HL-60/S4 (cell line): ENCODE measurements around the gene UBASH3A.

Experiments used
- in situ Hi-C: fragments of 300-500 bp; cut with MboI; formaldehyde crosslinking; loops from 2 replicates; pipeline ENCODE4 v1.14.3; 2022; ENCODE audit warnings: low sequenced_read_pairs

UBASH3A gene

DNA sequence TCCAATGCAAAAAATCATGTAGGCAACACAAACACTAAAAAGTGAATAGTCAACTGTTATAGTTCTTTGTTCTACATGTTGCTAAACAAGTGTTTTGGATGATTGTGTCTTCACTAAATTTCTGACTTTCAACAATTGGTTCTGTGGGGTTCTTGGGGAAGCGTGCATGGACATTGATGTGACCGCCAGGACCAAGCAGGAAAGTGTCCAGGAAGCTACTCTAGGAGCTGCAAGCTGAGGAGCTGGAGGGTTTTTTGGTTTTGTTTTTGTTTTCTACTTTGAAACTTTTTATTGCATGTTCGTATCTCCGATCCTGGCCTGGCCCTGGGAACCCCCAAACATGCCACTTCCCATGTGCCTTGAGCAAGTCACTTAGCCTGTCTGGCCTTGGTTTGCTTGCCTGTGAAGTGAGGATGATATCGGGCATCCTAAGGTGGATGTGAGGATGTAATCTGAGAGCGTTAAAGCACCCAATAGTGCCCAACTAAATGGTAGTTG lies 15.8 kb upstream of the UBASH3A start:
- in situ Hi-C loops: no loop called here

DNA sequence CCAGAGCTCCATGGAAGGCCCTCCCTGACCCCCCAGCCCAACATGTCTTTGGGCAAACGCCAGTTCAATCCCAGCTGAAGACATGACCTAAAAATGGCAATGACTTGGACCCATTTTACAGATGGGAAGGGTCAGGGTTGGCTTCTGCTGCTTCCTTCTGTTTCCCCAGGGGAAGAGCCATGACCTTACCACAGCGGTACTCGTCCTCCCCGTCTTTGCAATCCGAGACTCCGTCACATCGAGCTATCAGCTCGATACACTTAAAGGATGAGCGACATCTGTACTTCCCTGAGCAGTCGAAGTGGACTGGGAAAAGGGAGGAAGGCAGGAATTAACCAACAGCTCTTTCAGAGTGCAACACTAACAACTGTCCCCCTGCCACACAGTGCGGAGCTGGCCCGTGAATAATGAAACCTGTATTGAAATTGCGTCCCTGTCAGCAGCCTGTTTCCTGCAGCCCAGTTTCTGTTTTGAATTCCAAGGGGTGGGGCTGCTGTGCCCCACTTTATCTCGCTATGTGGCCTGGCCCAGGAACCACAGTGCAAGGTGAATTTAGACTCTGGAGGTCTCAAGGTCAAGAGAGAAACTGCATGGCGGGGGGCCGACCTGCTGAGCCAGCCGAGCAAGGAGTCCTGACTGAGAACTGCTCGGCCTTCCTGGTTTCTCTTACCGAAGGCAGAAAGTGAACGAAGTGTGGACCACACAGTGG lies 14.8 kb upstream of the UBASH3A start:
- in situ Hi-C loops: no loop called here

GRCh38 chr21:42389449-42389835 lies 14.3 kb upstream of the UBASH3A start:
- in situ Hi-C loops: no loop called here

- in situ Hi-C loops: no loop called here
Measured at GRCh38 chr21:42390193-42390592, 13.5 kb upstream of the UBASH3A start.

- in situ Hi-C loops: no loop called here
Measured at GRCh38 chr21:42390696-42391095, 13.0 kb upstream of the UBASH3A start.

- in situ Hi-C loops: no loop called here
Measured at GRCh38 chr21:42391297-42391696, 12.4 kb upstream of the UBASH3A start.

DNA sequence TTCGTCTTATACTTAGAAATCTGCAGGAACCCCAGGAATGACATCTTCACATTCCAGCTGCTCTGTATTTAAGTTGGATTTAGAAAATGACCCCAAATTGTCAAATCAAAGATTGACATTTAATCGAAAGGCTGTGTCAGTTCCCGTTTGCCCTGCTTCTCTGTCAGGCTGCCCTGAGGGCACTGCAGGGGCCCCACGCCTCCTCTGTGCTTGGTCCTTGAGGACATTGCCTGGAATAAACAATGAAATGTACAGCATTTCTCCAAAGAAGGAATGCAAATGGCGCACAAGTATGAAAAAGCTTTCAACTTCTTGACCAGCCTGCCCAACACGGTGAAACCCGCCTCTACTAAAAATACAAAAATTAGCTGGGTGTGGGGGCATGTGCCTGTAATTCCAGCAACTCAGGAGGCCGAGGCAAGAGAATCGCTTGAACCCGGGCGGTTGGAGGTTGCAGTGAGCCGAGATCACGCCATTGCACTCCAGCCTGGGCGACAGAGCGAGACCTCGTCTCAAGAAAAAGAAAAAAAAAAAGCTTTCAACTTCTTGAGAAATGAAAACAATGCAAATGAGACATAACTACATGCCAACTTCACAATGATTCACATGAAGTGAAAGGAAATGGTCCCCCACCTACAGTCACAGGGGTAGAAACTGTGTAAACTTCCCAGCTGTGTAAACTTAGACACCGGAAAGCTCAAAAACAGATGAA lies 10.8 kb upstream of the UBASH3A start:
- in situ Hi-C loops: no loop called here

DNA sequence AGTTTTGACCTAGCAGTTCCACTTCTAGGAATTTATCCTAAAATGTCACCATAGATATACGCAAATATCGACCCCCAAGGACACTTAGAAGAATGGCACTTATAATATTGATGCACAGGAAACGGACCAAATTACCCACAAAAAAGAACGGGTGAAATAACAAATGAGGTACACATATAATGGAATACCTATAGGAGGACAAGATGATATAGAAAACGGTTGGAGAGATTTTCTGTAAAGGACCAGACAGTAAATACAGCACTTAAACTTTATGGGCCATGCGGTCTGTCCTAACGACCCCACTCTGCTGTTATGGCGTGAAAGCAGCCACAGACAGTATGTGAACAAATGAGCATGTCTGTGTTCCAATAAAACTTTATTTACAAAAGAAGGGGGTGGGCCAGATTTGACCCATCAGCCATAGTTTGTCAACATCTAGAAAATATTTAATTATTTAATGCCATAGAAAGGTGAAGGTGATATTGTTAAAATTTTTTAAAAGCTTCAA lies 10.2 kb upstream of the UBASH3A start:
- in situ Hi-C loops: no loop called here

DNA sequence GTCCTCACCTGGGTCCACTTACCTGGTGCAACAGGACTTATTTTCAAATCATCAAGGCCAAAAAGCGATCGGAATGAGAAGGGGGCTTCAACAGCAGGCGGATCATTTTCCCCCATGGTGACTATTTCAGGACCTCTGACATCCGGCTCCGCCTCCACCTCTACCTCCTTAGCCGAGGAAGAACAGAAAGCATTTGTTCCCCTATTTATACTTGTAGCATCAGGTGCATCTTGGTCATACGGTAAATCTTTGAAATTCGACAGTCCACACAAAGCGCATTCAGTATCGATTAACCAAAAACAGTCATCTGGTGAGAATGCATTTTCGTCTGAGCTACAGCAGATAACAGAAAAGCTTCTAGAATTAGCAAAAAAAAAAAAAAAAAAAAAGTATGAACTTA lies 8.4 kb upstream of the UBASH3A start:
- in situ Hi-C loops: no loop called here

DNA sequence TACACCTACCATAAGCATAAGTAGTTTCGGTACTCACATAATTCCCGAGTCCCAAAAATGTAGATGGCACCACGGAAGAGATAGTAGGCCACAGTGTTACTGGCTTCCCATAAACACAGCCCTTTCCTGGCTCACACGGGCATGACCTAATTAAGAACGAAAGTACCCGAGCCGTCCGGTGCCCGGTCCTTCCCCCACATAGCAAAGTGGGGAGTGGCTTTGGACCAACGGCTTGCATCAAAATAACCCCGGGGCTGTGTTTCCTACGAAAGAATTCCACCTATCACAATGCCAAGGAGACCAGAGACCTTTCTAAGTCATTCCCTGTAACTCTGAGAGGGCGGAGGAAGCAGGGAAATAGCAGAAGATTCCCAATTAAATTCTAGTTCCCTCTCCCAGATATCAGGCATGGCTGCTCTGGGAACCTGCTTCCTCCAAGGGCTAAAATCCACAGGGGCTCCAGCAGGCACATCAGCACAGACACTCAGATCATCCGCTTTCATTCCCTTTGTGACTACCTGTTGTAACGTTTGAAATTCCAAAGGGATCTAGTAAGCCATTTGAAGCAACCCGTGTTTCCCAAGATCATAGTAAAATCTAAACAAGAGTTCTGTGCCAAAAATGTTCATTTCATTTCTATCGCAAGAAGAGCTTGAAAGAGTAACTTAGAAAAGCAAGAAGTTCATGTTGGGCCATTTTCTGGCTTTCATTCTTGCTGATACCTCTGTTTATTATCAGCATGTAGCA lies 7.6 kb upstream of the UBASH3A start, which contains the start of gene TMPRSS3:
TMPRSS3 (minus strand) TSS at position 148 of the 747 bp plus-strand sequence. CDS start 635 bp downstream, outside the sequence.
- in situ Hi-C loops: no loop called here

DNA sequence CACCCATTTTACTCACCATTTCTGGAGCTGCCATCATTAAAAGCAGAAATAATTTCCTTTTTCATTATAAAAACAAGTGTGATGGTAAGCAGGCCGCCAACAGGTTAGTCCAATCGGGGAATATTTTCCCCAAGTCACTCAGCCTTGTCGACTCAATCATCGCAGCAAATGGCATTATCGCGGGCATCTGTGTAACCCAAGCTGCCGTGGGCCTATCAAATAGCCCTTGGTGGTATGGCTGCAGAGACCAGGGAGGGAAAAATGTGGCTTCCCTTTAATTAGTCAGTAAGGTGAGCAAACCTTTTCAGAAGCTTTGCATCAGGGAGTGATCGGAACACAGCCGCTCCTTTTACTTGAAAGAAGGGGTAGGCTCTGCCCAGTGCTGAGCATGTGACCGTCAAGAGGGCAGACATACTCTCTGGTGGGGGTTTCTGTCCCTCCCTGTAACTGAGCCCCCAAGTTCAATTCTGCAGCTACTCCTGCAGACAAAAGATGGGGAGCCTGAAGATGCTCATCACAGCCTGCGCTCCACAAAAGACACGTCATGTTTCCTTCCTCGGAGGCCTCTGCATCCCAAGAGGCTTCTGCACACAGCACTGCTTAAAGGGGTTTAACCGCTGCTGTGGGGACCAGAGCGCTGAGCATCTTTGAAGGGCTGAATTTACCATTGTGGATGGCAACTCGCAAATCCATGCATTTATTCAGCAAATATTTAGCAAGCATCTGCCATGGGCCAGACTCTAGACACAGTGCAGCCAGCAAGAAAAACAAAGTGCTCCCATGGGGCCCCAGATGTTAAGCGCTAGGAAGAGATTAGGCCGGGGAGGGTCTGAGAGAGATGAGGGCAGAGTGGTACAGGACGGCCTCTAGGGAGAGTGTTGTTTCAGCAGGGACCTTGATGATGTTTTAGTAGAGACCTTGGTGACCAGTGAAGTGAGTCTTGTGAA lies 6.6 kb upstream of the UBASH3A start:
- in situ Hi-C loops: no loop called here

DNA sequence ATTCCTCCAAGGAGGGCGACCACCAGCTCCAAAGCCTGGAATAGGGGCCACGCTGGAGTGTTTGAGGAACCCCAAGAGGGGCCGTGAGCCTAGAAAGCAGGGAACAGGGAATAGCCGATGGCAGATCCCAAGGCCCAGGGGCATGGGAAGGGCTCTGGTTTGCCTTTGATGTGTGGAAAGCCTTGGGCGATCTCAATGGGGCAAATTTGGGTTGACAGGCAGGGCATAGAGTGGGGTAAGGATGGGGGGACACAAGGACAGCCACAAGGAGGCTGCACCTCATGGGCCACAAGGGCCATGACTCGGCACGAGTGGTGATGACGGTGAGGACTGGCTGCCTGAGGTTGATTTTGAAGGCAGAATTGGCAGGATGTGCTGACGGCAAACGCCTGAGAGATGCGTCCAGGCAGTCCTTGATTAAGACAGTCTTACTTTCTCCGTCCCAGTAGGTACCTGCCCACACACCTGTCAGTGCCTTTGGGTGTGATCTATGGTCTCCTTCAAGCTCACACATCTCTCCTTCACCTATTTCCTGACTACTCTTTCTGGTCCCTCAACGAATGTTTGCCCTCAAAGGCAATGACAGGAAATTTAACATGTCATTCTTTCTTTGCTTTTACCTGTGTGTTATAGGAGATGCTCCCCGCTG lies 5.8 kb upstream of the UBASH3A start:
- in situ Hi-C loops: no loop called here

DNA sequence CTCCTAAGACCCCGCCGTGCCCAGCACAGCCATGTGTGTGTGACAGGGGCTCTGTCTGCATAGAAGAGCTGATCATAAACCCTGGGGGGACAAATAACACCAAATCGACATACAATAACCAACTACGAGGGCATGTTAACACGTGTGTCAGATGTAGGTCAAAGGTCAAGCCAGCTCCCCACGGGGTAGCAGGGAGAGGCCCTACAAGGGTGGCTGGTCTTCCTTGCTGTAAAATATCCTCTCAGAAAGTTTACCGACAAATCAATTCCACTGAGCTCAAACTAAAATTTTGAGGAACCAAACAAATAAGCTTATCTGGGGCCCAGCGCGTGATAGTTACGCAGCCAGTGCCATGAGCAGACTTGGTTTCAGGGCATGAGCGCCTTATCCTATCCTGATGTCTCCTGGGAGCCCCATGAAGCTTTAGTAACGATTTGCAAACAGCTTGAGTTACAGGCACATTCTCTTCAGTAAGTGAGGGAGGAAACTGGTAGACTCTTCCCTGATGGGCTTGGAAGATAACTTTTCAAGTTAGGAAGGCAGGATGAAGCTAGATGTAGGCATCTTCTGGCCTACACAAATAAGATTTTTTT lies 5.2 kb upstream of the UBASH3A start:
- in situ Hi-C loops: no loop called here

DNA sequence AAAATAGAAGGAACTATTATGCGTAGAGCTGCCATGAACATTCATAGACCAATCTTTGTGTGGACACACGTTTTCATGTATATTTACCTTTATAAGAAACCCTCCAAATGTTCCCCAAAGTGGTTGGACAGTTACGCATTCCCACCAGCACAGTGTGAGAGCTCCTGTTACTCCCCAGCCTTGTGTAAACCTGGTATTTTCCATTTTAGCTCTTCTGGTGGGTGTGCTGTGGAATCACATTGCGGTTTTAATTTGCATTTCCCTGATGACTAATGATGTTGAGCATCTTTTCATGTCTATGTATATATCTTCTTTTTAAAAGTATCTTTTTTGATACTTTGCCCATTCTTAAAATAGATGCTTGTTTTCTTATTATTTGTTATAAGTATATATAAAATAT lies 3.2 kb upstream of the UBASH3A start:
- in situ Hi-C loops: no loop called here

DNA sequence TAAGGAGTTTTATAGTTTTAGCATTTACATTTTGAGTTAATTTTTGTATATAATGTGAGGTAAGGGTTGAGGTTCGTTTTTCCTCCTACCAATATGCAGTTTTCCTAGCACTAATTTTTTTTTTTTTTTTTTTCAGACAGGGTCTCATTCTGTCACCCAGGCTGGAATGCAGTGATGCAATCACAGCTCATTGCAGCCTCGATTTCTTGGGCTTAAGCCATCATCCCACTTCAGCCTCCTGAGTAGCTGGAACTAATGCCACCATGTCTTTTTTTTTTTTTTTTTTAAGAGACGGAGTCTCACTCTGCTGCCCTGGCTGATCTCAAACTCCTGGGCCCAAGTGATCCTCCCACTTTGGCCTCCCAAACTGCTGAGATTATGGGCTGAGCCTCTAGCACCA lies 2.5 kb upstream of the UBASH3A start:
- in situ Hi-C loops: no loop called here

GRCh38 chr21:42401820-42402251 lies 1.9 kb upstream of the UBASH3A start:
- in situ Hi-C loops: no loop called here

DNA sequence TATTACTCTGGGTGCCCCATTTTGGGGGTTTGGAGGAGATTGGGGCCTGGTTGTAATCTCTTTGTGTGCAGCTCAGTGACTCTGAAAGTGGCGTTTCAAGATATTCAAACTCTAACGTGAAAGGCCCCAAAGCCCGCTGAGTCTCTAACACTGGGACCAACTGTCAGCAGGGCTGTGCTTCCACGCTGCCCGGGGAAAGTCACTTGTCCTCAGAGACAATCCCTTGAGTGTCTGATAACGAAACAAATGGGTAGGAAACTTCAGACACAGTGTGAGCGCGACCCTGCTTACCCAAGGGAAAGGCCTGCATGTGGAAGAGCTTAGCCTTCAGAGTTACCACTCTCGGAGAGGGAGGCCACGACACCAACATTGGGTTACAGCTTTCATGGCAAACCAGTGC lies 837 bp downstream of the UBASH3A start:
- in situ Hi-C loops: no loop called here

DNA sequence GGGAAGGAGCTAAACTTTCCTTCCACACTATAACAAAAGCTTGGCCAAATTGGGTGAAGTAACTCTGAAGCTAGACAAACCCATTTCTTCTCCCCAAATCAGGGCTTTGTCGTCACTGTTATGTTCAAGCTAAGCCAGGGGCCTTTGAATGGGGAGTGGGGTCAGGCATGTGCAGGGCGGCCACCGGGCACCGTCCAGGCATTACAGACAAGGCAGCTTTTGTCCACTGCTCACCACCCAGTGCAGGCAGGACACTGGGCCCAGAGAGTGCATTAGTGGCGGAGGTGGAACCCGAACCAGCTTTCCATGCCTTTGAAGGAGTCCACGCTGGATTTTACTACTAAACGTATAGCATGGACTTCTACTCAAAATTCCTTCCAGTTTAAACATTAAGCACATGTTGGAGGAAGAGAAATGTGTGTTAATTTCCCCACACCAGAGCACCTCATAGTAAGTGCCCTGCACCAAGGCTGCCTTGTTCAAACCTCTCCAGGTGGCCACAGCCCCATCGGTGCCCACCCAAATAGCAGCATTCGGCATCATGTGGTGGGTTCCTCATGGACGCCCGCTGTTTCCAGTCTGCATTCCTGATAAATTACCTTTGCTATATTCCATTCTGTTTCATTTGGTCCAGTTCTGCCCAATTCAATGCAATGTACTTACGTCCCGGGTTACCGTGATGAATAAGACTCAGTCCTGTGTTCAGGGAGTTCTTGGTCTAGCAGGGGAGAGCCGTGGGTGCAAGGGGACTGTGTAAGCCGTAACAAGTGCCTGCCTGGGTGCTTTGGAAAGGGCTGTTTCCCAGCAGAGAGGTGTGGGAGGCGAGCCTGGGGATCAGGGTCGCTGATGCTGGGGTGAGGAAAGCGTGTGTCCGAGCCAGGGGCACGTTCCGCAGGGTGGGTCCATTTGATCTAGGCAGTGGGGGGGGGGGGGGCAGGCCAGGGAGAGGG lies 1.6 kb downstream of the UBASH3A start:
- in situ Hi-C loops: no loop called here
